Stimulated activated naive CD4-positive, alpha-beta T cell (primary cell): ENCODE measurements around the gene GTPBP6.
"Not testable (repeated sequence)": the region's sequence is repeated elsewhere in the genome, so short reads cannot be mapped to it uniquely, and the experiment has no call there.

ENCODE experiments used
- DNase-seq, 6 experiments: peaks; one replicate each; lab custom pipeline; 2025; lab: John Stamatoyannopoulos, UW

The GTPBP6 gene

DNA sequence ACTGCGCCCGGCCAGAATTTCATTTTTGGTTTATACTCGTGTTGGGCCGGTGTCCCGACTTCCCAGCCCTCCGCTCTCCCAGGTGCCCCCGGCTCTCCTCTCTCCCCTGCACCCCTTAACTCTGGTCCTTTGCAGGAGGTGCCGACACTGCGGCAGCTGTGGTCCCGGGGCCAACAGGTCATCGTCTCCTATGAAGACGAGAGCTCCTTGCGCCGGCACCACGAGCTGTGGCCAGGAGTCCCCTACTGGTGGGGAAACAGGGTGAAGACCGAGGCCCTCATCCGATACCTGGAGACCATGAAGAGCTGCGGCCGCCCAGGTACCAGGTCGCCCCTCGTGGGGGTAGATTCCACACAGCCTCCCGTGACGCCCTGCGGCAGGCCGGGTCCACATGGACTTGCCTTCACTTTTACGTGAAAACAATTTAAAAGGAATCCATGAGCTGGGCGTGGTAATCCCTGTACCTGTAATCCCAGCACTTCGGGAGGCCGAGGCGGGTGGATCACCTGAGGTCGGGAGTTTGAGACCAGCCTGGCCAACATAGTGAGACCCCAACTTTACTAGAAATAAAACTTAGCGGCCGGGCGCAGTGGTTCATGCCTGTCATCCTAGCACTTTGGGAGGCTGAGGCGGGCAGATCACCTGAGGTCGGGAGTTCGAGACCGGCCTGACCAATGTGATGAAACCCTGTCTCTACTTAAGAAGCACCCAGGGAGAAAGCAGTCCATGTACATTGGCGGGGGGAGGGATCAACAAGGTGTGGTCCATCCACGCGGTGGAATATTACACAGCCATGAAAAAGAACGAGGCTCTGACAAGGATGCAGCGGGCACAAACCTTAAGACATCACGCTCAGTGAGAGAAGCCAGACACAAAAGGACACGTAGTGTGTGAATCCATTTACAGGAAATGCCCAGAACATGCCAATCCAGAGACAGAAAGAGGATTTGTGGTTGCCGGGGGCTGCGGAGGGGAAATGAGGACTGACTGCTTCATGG lies 25.4 kb downstream of the GTPBP6 start:
- DNase-seq: no peak

GRCh38 chrX:291411-291901 lies 27.1 kb downstream of the GTPBP6 start:
- DNase-seq: no peak

GRCh38 chrX:290476-291166 lies 28.0 kb downstream of the GTPBP6 start:
- DNase-seq: no peak

DNA sequence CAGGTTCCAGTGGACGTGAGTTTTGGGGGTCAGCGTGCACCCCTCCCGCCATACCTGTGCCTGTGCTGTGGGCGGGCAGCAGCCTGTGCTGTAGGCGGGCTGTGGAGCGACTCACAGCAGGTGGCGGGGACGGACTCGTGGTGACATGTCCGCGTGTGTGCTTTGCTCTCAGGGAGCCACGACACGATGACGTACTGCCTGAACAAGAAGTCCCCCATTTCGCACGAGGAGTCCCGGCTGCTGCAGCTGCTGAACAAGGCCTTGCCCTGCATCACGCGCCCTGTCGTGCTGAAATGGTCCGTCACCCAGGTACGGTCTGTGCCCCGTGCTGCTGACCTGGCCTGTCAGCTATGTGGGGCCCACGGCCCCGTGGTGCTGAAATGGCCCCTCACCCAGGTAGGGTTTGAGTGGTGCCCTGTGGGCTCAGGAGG lies 30.0 kb downstream of the GTPBP6 start:
- no peak for DNase-seq

- DNase-seq: no peak
Observed at GRCh38 chrX:287670-288069, 30.9 kb downstream of the GTPBP6 start.

- DNase-seq: no peak
Observed at GRCh38 chrX:285076-285677, 33.4 kb downstream of the GTPBP6 start.

DNA sequence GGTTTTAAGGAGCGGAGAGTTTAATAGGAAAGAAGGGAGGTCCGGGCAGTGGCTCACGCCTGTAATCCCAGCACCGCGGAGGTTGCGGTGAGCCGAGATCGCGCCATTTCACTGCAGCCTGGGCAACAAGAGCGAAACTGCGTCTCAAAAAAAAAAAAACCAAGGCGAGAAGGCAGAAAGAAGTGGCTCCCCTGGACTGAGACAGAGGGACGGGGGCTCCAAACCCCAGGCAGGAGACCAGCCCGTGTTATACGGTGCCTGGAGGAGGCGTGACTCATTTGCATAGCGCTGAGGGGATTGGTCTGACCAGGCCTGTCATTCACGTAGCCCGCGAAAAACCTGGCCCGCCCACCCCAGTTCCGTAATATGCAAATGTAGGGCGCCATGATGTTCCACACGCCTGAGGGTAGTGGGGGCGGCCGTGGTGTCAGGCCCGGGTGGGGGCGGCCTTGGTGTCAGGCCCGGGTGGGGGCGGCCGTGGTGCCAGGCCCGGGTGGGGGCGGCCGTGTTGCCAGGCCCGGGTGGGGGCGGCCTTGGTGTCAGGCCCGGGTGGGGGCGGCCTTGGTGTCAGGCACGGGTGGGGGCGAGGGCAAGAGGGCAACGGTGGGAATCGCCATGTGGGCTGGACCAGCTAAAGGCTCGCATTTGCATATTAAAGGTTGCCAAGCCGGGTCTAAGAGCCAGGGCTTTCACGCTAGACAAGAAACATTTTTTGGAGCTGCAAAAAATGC lies 35.3 kb downstream of the GTPBP6 start:
- no peak for DNase-seq

- DNase-seq: not testable (repeated sequence)
Observed at GRCh38 chrX:282000-282681, 36.5 kb downstream of the GTPBP6 start.

DNA sequence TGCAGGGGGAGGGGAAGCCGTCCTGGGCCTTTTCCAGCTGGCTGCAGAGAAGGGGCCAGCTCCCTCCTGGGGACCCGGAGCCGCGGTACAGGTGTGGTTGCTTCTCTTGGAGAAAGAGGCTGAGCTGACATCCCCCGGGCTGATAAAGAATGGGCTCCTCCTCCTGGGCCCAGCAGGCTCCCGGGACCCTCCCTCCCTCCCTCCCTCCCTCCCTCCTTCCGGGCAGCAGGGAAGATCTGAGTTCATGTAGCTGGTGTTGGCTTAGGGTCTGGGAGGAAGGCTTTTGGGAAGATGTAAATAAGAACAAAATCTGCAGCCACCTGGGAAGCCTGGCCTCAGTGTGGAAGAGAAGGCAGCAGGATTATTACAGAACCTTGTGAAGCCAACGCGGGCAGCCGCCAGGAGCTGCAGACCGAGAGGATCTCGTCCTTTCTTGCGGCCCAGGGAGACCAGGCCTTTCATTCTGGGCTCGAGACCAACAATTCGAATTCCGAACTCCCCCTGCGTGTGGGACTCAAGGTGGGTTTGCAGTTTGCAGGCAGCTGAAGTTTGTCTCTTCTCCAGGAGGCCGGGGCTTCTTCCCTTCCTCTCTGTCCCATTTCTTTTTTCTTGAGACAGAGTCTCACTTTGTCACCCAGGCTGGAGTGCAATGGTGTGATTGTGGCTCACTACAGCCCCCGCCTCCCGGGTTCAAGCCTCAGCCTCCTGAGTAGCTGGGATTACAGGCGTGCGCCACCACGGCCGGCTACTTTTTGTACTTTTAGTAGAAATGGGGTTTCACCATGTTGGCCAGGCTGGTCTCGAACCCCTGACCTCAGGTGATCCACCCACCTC lies 37.2 kb downstream of the GTPBP6 start, which contains the start of gene PLCXD1:
PLCXD1 (plus strand) TSS at position 216 of the 834 bp plus-strand sequence. CDS start 2,807 bp downstream, outside the sequence.
- DNase-seq: no peak

DNA sequence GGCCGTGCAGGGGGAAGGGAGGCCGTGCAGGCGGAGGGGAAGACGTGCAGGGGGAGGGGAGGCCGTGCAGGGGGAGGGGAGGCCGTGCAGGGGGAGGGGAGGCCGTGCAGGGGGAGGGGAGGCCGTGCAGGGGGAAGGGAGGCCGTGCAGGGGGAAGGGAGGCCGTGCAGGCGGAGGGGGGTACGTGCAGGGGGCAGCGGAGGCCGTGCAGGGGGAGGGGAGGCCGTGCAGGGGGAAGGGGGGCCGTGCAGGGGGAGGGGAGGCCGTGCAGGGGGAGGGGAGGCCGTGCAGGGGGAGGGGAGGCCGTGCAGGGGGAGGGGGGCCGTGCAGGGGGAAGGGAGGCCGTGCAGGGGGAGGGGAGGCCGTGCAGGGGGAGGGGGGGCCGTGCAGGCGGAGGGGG lies 37.9 kb downstream of the GTPBP6 start:
- DNase-seq: not testable (repeated sequence)

GRCh38 chrX:279757-280604 lies 38.6 kb downstream of the GTPBP6 start:
- DNase-seq: not testable (repeated sequence)

- DNase-seq: no peak
Observed at GRCh38 chrX:276581-277201, 41.9 kb downstream of the GTPBP6 start.

- DNase-seq: no peak
Observed at GRCh38 chrX:275967-276580, 42.5 kb downstream of the GTPBP6 start.

- no peak for DNase-seq
Observed at GRCh38 chrX:275476-275966, 43.1 kb downstream of the GTPBP6 start.

DNA sequence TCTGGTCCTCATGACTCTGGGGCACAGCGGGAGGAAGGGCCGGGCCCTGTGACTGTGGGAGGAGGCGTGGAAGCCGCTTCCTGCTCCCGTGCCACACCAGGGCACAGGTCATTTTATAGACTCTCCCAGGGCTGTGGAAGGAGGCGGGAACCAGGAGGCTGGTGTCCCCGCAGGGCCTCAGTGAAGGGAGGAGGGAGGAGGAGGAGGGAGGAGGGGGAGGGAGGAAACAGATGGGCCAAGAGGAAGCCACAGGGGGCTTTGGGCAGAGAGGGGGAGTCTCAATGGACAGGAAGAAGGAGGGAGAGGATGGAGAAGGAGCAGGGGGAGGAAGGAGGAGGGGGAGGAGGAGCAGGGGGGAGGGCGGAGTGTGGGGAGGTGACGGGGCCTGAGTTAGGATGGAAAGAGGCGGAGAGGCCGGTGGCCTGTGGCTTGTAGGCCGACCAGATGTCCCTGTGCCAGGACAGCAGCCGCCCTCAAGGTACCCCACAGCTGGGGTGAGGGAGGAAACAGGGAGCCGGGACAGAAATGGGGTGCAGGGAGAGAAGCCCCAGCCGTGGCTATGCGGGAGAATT lies 43.6 kb downstream of the GTPBP6 start:
- no peak for DNase-seq

DNA sequence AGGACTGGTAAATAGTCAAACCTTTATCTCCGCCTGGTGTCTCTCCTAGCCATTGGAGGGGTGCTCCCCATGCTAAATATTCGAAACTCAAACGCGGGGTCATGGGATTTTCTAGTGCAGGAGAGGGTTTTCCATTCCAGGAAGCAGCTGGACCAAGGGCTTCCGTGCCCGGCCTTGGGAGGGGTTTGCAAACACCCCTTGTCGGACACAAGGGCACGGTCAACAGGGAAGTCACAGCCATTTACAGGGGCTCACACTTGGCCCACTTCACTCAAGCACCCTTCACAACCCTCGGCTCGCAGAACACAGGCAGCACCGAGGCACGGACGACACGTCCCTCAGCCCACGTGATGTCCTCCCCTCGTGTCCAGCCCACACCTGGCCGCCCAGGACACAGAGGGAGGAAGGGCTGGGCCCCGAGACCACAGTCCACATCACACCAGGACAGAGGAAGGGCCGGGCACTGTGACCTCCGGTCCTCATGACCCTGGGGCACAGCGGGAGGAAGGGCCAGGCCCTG lies 47.7 kb downstream of the GTPBP6 start:
- DNase-seq: no peak

- no peak for DNase-seq
Observed at GRCh38 chrX:267771-268261, 50.8 kb downstream of the GTPBP6 start.
